Activated naive CD4-positive, alpha-beta T cell treated with anti-CD3 and anti-CD28 coated beads, Interleukin-2, amount 50 U/mL, for 24 hours (primary cell): Measurements from ENCODE around the gene BCAR1.
"Not testable (repeated sequence)": the region's sequence is repeated elsewhere in the genome, so short reads cannot be mapped to it uniquely, and the experiment has no call there.

Experiments used
- H3K27ac Mint-ChIP-seq: one replicate; pipeline ENCODE4 v1.8.0; 2021; ENCODE audit warnings: mild to moderate bottlenecking, mixed read lengths
- H3K27me3 Mint-ChIP-seq: one replicate; pipeline ENCODE4 v1.8.0; 2021; ENCODE audit warnings: mixed read lengths
- H3K36me3 Mint-ChIP-seq: one replicate; pipeline ENCODE4 v1.8.0; 2021; ENCODE audit warnings: mixed read lengths
- H3K4me1 Mint-ChIP-seq: one replicate; pipeline ENCODE4 v1.8.0; 2021; ENCODE audit warnings: mixed read lengths
- H3K4me3 Mint-ChIP-seq: one replicate; pipeline ENCODE4 v1.8.0; 2021; ENCODE audit warnings: mild to moderate bottlenecking, mixed read lengths
- H3K9me3 Mint-ChIP-seq: one replicate; pipeline ENCODE4 v1.8.0; 2021; ENCODE audit warnings: mixed read lengths

Gene BCAR1

GRCh38 chr16:75209944-75210343 is 41.5 kb downstream of the BCAR1 start:
- Mint-ChIP-seq H3K9me3 (no peaks in the 10 kb centered on the region), H3K27ac (no peak overlapping the region), H3K36me3 (no peaks in the 10 kb centered on the region), H3K4me3 (no peak overlapping the region), H3K4me1 (no peaks in the 10 kb centered on the region), H3K27me3 (no peaks in the 10 kb centered on the region)

- H3K4me1 Mint-ChIP-seq, H3K4me3 Mint-ChIP-seq, H3K27me3 Mint-ChIP-seq, H3K27ac Mint-ChIP-seq, H3K36me3 Mint-ChIP-seq, H3K9me3 Mint-ChIP-seq: not testable (repeated sequence)
Measured at GRCh38 chr16:75209514-75209913, 41.9 kb downstream of the BCAR1 start.

- Mint-ChIP-seq H3K36me3 (no peaks in the 10 kb centered on the region), H3K4me1 (no peaks in the 10 kb centered on the region), H3K27ac (no peak overlapping the region), H3K27me3 (no peaks in the 10 kb centered on the region), H3K4me3 (no peak overlapping the region), H3K9me3 (no peaks in the 10 kb centered on the region)
Measured at GRCh38 chr16:75208861-75209505, 42.4 kb downstream of the BCAR1 start.

- Mint-ChIP-seq H3K9me3 (no peaks in the 10 kb centered on the region), H3K27ac (no peak overlapping the region), H3K27me3 (no peaks in the 10 kb centered on the region), H3K4me3 (no peak overlapping the region), H3K4me1 (no peaks in the 10 kb centered on the region), H3K36me3 (no peaks in the 10 kb centered on the region)
Measured at GRCh38 chr16:75208242-75208825, 43.1 kb downstream of the BCAR1 start.

- Mint-ChIP-seq H3K36me3 (no peaks in the 10 kb centered on the region), H3K4me3 (no peak overlapping the region), H3K27me3 (no peaks in the 10 kb centered on the region), H3K4me1 (no peaks in the 10 kb centered on the region), H3K27ac (no peak overlapping the region), H3K9me3 (no peaks in the 10 kb centered on the region)
Measured at GRCh38 chr16:75207831-75208230, 43.6 kb downstream of the BCAR1 start.

- no peaks in the 10 kb centered on the region for H3K27me3 Mint-ChIP-seq
- H3K4me1 Mint-ChIP-seq, result peaks cover 3% of the 10 kb centered on the region
- H3K9me3 Mint-ChIP-seq, result no peaks in the 10 kb centered on the region
- H3K36me3 Mint-ChIP-seq, result no peaks in the 10 kb centered on the region
- H3K4me3 Mint-ChIP-seq, result no peak within 1 kb of the TSS
- no peak within 1 kb of the TSS for H3K27ac Mint-ChIP-seq
Measured at GRCh38 chr16:75206749-75207451, 44.5 kb downstream of the BCAR1 start, which contains the start of gene CTRB2. TSS of gene CTRB2 (minus strand) at chr16:75207161. CDS start at chr16:75207141, 20 bp downstream.

GRCh38 chr16:75205961-75206748 is 45.3 kb downstream of the BCAR1 start:
- not testable (repeated sequence) for H3K9me3 Mint-ChIP-seq, H3K4me1 Mint-ChIP-seq, H3K4me3 Mint-ChIP-seq, H3K27ac Mint-ChIP-seq, H3K27me3 Mint-ChIP-seq, H3K36me3 Mint-ChIP-seq

GRCh38 chr16:75205438-75205837 is 46.0 kb downstream of the BCAR1 start:
- H3K27me3 Mint-ChIP-seq, H3K36me3 Mint-ChIP-seq: not testable (repeated sequence)

GRCh38 chr16:75204905-75205304 is 46.5 kb downstream of the BCAR1 start:
- not testable (repeated sequence) for H3K4me3 Mint-ChIP-seq, H3K9me3 Mint-ChIP-seq, H3K27ac Mint-ChIP-seq, H3K36me3 Mint-ChIP-seq, H3K27me3 Mint-ChIP-seq
- H3K4me1 Mint-ChIP-seq, result peaks cover 21% of the 10 kb centered on the region

More at GRCh38 chr16:75205438-75205837, 46.0 kb downstream of the BCAR1 start:
- H3K27ac Mint-ChIP-seq, H3K4me3 Mint-ChIP-seq, H3K9me3 Mint-ChIP-seq: not testable (repeated sequence)
- peaks cover 17% of the 10 kb centered on the region for H3K4me1 Mint-ChIP-seq

- H3K27me3 Mint-ChIP-seq, result no peaks in the 10 kb centered on the region
- H3K9me3 Mint-ChIP-seq, result no peaks in the 10 kb centered on the region
- H3K4me3 Mint-ChIP-seq, result no peak overlapping the region
- H3K4me1 Mint-ChIP-seq, result peaks cover 22% of the 10 kb centered on the region
- no peak overlapping the region for H3K27ac Mint-ChIP-seq
- H3K36me3 Mint-ChIP-seq, result no peaks in the 10 kb centered on the region
Measured at GRCh38 chr16:75204410-75204758, 47.0 kb downstream of the BCAR1 start.

- no peaks in the 10 kb centered on the region for H3K27me3 Mint-ChIP-seq
Measured at GRCh38 chr16:75203667-75204409, 47.6 kb downstream of the BCAR1 start.

GRCh38 chr16:75203096-75203495 is 48.3 kb downstream of the BCAR1 start:
- Mint-ChIP-seq H3K27me3 (peaks cover 4% of the 10 kb centered on the region), H3K27ac (no peak overlapping the region), H3K4me1 (peaks cover 25% of the 10 kb centered on the region), H3K36me3 (no peaks in the 10 kb centered on the region), H3K9me3 (no peaks in the 10 kb centered on the region), H3K4me3 (no peak overlapping the region)

More at GRCh38 chr16:75203667-75204409, 47.6 kb downstream of the BCAR1 start:
- Mint-ChIP-seq H3K36me3 (no peaks in the 10 kb centered on the region), H3K4me3 (no peak overlapping the region), H3K27ac (no peak overlapping the region), H3K4me1 (peaks cover 25% of the 10 kb centered on the region), H3K9me3 (no peaks in the 10 kb centered on the region)

- H3K27me3 Mint-ChIP-seq, result peaks cover 8% of the 10 kb centered on the region
- no peak overlapping the region for H3K27ac Mint-ChIP-seq
- H3K4me1 Mint-ChIP-seq, result peaks cover 25% of the 10 kb centered on the region
- H3K9me3 Mint-ChIP-seq, result no peaks in the 10 kb centered on the region
- H3K4me3 Mint-ChIP-seq, result no peak overlapping the region
- H3K36me3 Mint-ChIP-seq, result no peaks in the 10 kb centered on the region
Measured at GRCh38 chr16:75202069-75202590, 49.3 kb downstream of the BCAR1 start.

- no peak overlapping the region for H3K27ac Mint-ChIP-seq
- H3K4me1 Mint-ChIP-seq, result peaks cover 25% of the 10 kb centered on the region
- no peak overlapping the region for H3K4me3 Mint-ChIP-seq
- H3K9me3 Mint-ChIP-seq, result no peaks in the 10 kb centered on the region
- H3K27me3 Mint-ChIP-seq, result peaks cover 8% of the 10 kb centered on the region
- no peaks in the 10 kb centered on the region for H3K36me3 Mint-ChIP-seq
Measured at GRCh38 chr16:75198135-75198600, 53.3 kb downstream of the BCAR1 start.
